ENCODE results near the gene KRT83.
"Not testable (repeated sequence)": the region's sequence is repeated elsewhere in the genome, so short reads cannot be mapped to it uniquely, and the experiment has no call there.

The KRT83 gene

DNA sequence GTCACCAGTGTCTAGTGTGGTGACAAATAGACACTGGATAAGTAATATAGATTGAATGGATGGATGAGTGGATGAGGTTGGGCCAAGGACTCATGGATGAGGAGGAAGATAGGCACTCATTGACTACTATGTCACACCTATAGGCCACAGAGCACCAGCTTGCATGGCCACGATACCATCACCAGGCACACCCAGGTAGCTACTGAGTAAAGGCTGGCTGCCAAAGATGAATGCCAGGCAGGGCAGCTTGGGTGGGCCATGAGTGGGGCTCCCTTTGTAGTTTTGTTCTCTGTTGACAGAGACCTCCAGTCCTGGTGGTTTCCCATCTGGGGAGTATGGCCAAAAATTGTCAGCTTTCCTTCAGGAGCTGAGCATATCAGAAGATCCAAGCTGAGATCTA is 11.2 kb upstream of the KRT83 start:
- DNase-seq (ENCODE audit: low read depth in 1 of 2, low spot score in 1 of 2), result no peak

DNA sequence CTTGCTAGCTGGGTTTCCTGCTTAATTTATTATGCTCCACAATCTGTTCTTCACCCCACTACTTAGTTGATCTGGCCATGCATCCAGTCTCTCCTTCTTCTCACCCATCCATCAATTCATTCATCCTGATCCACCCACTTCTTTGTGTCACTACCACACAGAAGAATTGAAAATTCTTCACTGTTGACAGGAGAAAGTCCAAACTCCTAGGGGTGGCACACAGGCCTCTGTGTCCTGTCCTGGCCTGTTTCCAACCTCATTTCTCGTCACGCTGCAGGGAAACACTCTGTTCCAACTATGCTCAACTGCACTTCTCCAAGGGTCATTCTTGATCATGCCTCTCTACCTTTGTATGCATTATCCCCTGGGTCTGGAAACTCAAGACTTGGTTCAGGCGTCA is 10.6 kb upstream of the KRT83 start:
- no peak for DNase-seq (ENCODE audit: low read depth in 1 of 2, low spot score in 1 of 2)

DNA sequence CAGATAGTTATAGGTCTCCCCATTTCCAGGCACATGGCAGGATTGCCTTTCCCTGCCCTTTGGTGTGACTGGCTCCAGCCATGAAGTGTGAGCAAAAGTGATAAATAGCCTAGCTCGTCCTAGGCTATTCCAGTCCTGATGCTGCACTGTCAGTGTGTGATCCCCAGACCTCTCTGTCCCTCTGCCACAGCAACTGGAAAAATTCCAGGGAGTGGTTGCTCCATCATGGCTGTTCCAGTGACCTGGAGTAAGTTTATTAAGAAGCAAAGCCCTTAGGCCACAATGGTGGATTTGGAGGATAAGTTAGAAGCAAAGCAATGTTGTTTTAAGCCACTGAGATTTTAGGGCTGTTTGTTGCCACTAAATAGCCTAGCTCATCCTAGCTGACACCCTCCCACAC is 9.8 kb upstream of the KRT83 start:
- no peak for DNase-seq (ENCODE audit: low read depth in 1 of 2, low spot score in 1 of 2)

DNA sequence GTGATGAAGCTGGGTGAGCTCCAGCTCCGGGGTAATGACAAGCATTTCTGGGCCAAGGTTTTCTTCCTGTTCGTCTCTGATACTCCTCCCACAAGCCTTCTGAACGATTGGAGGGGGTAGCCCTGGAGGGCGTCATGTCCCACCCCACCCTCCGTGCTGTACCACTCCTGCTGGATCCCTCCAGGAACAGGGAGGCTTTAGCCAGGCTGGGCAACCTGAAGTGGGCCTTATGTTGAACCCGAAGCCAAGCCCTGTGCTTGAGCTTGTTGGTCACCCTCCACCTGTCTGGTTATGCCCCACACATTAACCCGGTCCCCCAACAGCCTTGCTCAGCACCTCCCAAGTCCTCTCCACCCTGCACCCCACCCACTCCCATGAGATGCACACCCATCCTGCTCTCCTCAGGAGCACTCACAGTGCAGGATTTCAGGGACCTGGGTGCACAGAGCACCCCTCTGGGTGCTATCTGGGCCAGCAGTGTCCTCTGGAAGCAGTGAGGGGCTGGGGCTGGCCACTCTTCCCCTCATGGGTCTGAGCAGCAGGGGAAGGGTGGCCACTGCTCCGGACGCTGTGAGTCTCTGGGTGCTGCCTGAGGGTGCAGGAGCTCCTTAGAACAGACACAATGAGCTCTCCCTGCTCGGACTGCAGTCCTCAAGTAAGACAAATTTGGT is 6.8 kb upstream of the KRT83 start:
- no peak for DNase-seq (ENCODE audit: low read depth in 1 of 2, low spot score in 1 of 2)

DNA sequence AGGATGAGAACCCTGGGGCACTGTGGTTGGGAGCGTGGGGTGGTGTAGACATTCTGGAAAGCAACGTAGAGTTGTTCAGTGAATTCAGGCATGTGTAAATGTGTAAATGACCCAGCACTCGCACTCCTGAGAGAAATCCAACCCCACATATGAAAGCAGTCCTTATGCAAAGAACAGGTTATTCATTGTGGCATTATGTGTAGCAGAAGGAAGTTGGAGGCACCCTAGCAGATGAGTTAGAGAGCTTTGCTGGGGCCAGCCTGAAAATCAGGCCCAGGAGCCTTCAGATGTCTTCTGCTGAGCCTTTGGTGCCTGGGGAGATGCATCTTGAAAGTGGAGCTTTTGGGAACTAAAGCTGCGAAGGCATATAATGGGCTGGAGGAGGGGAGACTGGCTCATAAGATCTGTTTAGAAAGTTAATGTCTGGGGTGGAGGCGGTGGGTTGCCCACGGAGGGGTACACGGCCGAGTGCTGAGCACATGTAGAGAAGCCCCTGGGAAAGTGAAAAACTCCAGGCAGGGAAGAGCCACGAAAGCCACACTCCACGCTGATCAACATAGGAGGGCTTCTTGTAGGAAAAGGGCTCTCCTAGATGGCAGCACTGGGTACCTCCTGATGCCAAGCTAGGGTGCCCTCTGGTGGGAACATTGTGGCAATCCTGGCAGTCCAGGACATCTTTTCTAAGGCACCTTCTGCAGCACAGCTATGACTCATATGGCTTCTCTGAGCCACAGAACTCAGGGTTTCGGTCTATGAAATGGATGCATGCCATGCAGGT is 6.0 kb upstream of the KRT83 start:
- peak; percentile 49 to 65 for DNase-seq (ENCODE audit: low read depth in 1 of 2, low spot score in 1 of 2)

DNA sequence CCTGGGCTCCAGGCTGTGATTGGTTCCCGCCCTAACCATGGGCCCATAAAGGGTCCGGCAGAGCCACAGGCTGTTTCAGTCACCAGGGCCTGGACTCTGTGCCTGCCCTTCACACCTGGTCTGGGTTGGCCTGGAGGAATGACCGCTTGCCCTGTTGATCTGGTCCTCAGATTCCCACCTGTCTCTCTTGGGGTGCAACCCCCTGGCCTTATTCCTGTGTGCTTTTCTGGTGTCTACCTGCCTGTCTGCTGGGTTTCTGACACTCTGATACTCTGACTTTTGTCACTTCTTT is 2.9 kb upstream of the KRT83 start:
- no peak for DNase-seq (ENCODE audit: low read depth in 1 of 2, low spot score in 1 of 2)

DNA sequence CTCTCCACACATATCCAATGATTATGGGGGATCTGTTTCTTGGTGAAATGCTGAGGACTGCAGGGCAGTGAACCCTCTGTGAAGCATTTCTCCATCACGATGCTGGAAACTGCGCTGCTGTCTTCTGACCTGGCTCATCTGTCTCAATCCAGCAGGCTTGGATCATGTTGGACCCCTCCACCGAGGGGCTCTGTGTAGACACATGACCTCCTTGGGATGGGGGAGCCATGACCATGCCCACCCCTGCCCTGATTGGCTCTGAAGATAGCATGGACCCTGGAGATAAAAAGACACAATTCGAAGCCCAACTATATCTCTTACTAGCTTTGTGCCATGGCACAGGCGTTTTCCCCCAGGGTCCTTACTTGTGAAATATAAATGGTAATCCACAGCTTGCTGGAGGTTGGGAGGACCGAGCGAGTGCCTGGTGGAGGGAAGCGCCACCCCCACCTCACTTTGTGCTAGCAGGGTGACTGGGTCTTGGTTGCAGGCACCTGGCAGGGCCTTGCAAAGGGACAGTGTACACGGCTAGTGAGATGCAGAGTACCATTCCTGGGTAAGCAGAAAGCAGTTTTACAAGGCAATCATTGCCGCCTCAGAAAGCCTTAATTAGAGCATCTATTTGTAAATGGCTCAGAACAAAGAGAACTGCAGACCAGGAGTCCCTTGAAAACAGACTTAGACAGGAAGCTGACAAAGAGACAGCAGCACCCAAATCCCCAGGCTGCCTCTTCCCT is 2.4 kb upstream of the KRT83 start:
- DNase-seq (ENCODE audit: low read depth in 1 of 2, low spot score in 1 of 2), result no peak

DNA sequence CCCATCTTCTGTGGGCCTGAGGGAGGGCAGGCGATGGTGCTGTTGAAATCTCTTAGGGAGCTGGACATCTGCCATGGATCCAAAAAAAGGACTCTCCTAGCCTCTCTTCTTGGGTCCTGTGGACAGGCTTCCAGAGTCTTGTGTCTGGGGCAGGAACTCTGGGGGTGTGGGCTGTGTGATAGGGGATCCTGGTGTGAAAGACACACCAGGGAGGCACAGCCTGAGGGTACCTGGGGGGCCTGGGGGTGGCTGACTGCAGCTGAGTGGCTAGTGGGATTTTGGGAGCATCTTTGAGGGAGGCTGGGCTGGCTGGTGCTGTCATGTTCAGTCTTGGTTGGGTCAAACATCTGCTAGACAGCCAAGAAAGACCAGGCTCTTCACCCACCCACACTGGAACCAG is 1.8 kb upstream of the KRT83 start:
- no peak for DNase-seq (ENCODE audit: low read depth in 1 of 2, low spot score in 1 of 2)

DNA sequence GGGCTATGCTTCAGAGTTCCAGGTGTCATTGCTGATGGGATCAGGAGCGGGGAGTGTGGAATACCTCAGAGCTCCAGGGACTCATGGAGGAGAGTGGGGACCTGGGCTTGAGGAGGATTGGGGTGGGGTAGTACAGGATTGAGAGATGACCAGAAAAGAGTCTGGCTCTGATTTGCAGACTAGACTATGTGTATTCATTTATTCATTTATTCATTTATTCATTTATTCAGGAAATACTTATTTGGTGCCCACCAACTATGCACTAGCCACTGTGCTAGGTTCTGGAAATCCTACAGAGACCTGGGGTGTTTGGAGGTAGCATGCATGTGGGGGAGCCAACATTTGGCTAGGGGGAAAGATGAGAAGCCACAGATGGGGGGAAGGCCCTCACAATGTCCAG is 871 bp upstream of the KRT83 start:
- DNase-seq (ENCODE audit: low read depth in 1 of 2, low spot score in 1 of 2), result no peak

DNA sequence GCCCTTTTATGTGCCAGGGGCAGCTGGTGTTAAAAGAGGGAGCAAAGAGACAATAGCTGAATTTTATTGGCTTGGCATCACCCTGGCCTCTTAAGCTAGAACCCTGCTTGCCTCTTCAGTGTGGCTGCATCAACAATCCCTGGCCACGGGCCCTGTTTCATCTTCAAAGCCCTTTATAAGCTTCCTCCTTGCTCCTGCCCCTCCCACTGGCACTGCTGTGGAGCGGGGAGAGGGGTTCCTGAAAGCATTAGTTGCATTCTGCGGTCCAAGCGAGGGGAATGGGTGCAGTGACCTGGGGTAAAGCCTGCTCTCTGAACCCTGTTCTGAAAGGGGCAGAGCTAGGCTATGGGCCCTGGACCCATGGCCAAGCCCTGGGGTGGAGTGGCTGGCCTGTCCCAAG is 220 bp upstream of the KRT83 start:
- DNase-seq (ENCODE audit: low read depth in 1 of 2, low spot score in 1 of 2), result no peak

DNA sequence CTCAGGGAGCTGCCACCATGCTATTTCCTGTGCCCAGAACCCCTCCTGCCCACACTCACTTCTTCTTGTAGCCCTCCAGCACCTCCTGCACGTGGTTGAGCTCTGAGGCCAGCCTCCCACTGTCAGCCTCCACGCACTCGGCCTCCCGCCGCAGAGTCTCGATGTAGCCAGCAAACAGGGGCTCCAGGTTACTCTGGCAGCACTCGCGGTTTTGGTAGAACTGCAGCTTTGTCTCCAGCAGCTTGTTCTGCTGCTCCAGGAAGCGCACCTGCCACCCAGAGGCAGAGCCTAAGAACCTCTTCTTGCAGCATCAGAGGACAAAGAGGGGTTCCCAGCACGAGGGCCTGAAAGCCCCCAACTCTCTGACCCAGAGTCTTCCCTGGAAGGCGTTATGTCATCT is 2.1 kb downstream of the KRT83 start:
- no peak for DNase-seq (ENCODE audit: low read depth in 1 of 2, low spot score in 1 of 2)

DNA sequence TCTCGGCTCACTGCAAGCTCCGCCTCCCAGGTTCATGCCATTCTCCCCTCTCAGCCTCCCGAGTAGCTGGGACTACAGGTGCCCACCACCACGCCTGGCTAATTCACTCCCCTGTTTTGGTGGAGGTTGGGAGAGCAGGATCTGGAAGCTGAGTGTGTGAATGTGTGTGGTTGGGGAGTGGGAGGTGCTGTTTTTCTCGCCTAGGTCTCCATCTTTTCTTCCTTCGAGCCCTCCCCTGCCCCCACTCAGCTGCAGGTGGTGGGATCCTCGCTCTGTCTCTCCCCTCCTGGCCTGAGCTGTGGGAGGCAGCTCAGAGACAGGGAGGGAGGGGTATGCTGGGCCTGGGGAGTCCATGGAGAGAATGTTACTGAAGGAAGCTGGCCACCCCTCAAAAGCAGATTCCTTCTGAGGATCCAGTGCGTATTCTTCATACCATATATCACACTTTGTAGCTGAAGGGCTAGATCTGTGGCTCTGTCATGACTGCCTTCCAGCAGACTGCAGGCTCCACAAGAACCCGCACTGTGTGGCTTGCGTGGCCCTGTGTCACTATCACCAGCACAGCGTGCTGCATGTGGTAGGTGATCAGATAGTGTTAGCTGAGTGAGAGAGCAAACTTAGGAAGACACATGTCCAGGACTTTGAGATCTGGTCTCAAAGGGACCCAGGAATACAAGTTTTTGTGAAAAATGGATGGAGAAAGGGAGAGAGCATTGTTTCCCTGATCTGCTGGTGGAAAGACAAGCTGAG is 2.8 kb downstream of the KRT83 start:
- no peak for DNase-seq (ENCODE audit: low read depth in 1 of 2, low spot score in 1 of 2)

DNA sequence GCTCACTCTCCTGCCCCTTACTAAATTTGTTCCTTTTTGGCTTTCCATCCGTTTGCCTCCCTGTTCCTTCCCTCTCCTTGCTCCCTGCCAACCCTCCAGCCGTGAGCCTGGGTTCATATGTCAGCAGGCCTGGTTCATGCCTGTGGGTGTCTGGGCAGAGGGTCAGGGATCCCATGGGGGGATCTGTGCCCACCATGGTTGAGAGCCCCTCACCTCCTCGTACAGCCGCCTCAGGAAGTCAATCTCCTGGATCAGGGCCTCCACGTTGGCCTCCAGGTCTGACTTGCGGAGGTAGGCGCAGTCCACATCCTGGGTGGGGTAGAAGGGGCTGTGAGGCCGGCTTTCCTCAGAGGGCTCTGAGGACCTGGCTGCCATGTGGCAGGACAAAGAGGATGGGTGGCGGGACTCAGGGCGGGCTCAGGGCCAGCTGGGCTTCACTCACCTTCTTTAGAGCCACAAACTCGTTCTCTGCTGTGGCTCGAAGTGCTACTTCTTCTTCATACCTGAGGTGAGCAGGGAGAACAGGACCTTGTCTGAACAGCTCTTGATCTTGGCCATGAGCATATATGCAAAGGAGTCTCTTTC is 3.6 kb downstream of the KRT83 start:
- DNase-seq (ENCODE audit: low read depth in 1 of 2, low spot score in 1 of 2), result no peak

DNA sequence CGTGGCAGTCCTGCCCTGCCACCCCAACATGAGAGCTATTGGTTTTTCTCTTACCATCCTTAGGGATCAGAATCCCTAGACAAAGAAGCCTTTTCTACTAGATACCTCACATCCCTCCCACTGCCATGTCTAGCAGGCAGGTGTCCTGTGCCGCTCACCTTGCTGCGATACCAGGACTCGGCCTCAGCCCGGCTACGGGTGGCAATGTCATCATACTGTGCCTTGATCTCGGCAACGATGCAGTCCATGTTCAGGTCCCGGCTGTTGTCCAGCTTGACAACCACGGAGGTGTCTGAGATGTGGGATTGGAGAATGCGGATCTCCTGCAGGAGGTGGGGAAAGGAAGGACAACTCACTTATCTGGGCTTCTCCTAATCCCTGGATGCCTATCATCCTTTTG is 4.5 kb downstream of the KRT83 start:
- no peak for DNase-seq (ENCODE audit: low read depth in 1 of 2, low spot score in 1 of 2)

DNA sequence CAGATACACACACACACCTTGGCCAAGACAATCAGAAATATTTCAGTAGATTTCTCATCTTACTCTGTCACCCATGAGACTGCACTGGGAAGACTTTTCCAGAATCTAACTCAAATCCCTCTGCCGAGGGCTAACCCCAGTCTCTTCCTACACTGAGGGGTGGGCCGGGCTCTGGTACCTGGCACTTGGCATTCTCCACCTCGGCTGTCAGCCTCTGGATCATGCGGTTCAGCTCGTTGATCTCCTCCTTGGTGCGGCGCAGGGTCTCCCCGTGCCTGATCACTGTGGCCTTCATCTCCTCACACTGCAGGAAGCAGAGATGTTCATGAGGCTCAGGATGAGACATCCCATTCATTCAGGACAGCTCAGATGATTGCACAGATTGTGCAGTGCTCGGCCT is 4.9 kb downstream of the KRT83 start:
- no peak for DNase-seq (ENCODE audit: low read depth in 1 of 2, low spot score in 1 of 2)

DNA sequence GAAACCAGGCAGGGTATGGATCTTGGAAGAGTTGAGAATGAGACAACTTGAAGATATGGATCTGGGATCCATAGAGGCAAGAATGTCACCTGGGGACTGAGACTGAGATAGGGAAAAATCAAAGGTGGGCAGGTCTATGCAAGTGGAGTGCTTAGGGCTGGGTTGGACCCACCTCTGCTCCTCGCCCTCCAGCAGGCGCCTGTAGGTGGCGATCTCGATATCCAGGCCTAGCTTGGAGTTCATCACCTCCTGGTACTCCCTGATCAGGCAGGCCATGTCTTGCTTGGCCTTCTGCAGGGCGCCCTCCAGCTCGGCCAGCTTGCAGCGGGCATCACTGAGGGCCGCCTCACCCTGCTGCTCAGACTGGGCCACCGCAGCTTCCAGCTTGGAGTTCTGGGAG is 5.5 kb downstream of the KRT83 start:
- not testable (repeated sequence) for DNase-seq (ENCODE audit: low read depth in 1 of 2, low spot score in 1 of 2)

DNA sequence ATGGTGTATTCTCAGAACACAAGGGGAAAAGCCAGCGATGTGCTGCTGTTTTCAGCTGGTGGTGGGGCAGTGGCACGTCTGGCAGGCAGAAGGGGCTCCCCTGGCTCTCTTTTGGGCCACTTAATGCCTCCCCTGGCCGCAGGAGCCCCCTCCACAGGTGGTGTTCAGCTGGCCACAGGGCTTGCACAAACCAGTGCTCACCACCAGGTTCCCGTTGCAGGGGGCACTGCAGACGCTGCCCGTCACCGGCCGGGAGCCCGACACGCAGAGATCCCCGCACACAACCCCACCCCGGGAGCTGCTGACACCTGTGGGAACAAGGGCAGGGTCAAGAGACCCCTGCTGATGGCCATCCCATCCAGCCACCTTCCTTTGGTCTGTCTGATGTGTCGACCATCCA is 6.7 kb downstream of the KRT83 start:
- DNase-seq (ENCODE audit: low read depth in 1 of 2, low spot score in 1 of 2), result no peak

DNA sequence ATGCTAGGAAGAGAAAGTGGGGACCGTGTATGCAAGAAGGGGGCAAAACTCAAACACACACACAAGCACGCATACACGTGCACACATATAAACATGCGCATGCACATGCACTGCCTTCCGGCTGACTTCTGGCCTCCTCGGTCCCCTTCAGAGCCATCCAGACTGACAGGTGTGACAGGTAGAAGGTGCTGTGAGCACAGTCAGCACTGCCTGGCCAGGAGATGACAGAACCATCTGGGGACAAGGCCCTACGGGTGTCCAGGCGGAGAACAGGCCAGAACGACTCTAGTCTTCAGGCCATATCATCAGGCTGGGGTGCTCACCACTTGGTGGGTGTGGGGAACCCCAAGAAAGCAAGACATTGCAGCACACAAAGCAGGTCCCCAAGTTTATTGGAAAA is 7.3 kb downstream of the KRT83 start:
- DNase-seq (ENCODE audit: low read depth in 1 of 2, low spot score in 1 of 2), result no peak

DNA sequence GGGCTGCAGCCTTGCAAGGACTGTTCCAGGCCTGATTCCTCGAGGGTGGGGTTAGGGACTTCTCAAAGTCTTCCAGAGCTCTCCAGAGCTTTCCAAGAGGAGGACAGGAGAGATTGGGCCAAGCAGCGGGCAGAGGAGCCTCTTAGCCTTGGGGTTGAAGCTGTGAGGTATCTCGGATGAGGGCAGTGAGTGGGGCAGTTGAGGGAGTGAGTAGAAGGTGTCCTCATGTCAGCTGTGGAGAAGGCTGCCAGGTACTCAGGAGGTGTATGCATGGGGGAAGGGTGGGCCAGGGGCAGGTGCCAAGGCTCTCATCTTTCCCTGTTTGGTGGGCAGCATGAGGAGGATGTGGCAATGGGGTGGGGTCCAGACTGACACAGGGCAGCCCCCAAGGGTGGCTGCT is 7.7 kb downstream of the KRT83 start:
- DNase-seq (ENCODE audit: low read depth in 1 of 2, low spot score in 1 of 2), result no peak

DNA sequence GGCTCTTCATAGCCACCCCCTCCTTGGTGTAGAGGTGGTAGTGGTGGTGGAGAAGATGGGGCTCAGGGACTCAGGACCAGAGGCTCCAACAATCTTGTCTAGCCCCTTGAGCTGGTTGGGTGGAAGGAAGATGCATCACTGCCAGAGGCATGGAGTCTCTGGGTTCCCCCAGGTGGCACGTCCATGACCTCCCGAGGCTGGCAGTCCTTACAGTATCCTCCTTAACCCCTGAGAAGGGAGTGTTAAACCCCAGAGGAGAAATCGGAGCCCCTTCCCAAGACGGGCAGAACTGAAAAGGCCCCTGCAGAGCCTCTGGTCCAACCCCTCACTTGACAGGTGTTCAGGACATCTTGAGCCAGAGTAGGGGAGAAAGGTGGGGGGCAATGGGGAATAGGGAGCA is 9.1 kb downstream of the KRT83 start:
- DNase-seq (ENCODE audit: low read depth in 1 of 2, low spot score in 1 of 2), result no peak

DNA sequence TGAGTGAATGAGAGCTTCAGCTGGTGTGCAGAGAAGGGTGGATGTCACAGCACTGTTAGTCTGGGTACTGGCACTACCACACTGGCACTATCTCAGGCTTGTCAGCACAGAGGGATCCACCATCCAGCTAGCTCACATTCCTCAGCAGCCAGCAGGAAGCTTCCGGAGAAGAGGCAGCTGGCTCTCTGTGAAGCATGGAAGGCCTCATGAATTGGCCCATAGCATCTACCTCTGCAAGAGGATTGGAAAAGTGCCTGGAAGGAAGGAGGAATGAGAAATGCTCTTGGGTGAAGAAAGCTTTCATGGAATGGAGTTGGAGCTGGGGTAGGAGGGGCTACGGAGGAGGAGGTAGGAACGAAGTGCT is 9.9 kb downstream of the KRT83 start:
- DNase-seq (ENCODE audit: low read depth in 1 of 2, low spot score in 1 of 2), result no peak
